GM13977 (cell line): ENCODE data around the gene FBLN2.

ENCODE experiments used
- DNase-seq: peaks from one replicate; pipeline ENCODE4 v3.0.0; 2012; ENCODE audit warnings: low spot score
- in situ Hi-C: fragments of 300-500 bp; cut with MboI; formaldehyde crosslinking; loops from one replicate; pipeline ENCODE4 v1.12.0; 2022; ENCODE audit warnings: low sequenced_read_pairs, low pct_unique_long_range_greater_than_20kb, mixed read lengths, inconsistent platforms; ENCODE audit not compliant: unreplicated experiment
- TF ChIP-seq, protein P1 (sequence below): IDR thresholded peaks from 2 replicates; pipeline ENCODE4 v1.5.1; 2012; ENCODE audit warnings: mild to moderate bottlenecking, control low read depth; ENCODE audit not compliant: insufficient read depth; ENCODE audit errors: extremely low read depth, missing control alignments

FBLN2 gene

GRCh38 chr3:13574083-13574797 is 25.3 kb downstream of the FBLN2 start:
- DNase-seq: no peak
- in situ Hi-C loops: no loop called here
- TF ChIP-seq, protein P1, sequence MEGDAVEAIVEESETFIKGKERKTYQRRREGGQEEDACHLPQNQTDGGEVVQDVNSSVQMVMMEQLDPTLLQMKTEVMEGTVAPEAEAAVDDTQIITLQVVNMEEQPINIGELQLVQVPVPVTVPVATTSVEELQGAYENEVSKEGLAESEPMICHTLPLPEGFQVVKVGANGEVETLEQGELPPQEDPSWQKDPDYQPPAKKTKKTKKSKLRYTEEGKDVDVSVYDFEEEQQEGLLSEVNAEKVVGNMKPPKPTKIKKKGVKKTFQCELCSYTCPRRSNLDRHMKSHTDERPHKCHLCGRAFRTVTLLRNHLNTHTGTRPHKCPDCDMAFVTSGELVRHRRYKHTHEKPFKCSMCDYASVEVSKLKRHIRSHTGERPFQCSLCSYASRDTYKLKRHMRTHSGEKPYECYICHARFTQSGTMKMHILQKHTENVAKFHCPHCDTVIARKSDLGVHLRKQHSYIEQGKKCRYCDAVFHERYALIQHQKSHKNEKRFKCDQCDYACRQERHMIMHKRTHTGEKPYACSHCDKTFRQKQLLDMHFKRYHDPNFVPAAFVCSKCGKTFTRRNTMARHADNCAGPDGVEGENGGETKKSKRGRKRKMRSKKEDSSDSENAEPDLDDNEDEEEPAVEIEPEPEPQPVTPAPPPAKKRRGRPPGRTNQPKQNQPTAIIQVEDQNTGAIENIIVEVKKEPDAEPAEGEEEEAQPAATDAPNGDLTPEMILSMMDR: no peak

DNA sequence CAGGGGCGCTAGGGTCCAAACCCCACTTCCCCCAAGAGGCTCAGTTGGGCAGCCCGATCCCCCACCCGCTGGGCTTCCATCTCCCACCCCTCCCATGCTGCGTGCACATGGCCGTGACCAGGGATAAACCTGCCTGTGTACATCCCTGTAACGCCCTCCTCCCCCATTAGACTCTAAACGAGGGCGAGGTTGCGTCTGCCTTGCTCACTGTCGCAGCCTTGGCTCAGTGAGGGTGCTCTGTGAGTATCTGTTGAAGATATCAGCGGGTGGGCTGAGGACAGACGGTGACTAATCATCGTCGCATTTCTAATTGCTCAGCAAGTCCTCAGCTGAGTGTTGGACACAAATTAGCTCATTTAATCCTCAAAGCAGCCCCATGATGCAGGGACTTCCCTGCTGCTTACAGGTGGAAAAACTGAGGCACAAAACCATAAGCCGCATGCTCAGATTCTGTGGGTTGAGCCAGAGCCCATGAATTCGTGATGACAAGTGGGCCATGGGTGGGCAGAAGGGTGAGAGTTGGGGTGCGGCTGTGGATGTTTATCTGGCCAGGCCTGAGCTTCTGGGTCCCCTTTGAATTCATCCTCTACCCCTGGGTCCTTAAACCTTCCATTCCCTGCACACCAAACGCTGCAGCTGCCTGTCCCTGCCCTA is 26.0 kb downstream of the FBLN2 start:
- in situ Hi-C loops: no loop called here
- TF ChIP-seq, protein P1: no peak
- DNase-seq: no peak

GRCh38 chr3:13575459-13576061 is 26.6 kb downstream of the FBLN2 start:
- in situ Hi-C loops: no loop called here
- TF ChIP-seq, protein P1: no peak
- DNase-seq: no peak

- DNase-seq: no peak
- TF ChIP-seq, protein P1: no peak
- in situ Hi-C loops: no loop called here
Measured at GRCh38 chr3:13577181-13578121, 28.5 kb downstream of the FBLN2 start.

- DNase-seq: no peak
- in situ Hi-C loops: no loop called here
- TF ChIP-seq, protein P1: no peak
Measured at GRCh38 chr3:13578251-13578650, 29.3 kb downstream of the FBLN2 start.

DNA sequence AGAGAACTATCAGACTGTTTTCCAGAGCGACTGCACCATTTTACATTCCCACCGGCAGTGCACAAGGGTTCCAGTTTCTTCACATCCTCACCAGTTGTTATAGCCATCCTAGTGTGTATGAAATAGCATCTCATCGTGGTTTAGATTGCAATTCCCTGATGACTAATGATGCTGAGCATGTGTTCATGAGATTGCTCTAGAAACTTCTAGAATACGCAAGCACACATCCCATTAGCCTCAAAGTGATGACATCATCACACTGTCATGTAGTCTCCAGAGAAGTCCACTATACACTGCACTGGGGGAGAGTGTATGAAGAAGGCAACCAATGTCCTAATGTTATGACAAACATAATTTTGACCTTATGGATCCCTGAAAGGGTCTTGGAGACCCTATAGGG is 30.1 kb downstream of the FBLN2 start:
- TF ChIP-seq, protein P1: no peak
- in situ Hi-C loops: no loop called here
- no peak for DNase-seq
